ENCODE results near the gene TLN1. TPM values are rescaled to one million over a fixed set of nuclear protein-coding genes. Genes with fewer than 3 reads are reported as not detected.
A peak's percentile ranks its signal among the peaks of the same experiment; 100 is the strongest.

TLN1 gene
- polyA plus RNA-seq, 1 donor from 2014 or later, result 106 TPM

GRCh38 chr9:35743880-35744518 is 12.0 kb upstream of the TLN1 start:
- Mint-ChIP-seq H3K4me3 (peak overlapping the region in 1 of 4 donors; percentile 37), H3K27me3 (no peaks in the 10 kb centered on the region), H3K27ac (no peak overlapping the region), H3K9me3 (no peaks in the 10 kb centered on the region), H3K36me3 (peaks cover 6% of the 10 kb centered on the region), H3K4me1 (peaks cover 33 to 40% (median 39%) of the 10 kb centered on the region in 3 donors)

DNA sequence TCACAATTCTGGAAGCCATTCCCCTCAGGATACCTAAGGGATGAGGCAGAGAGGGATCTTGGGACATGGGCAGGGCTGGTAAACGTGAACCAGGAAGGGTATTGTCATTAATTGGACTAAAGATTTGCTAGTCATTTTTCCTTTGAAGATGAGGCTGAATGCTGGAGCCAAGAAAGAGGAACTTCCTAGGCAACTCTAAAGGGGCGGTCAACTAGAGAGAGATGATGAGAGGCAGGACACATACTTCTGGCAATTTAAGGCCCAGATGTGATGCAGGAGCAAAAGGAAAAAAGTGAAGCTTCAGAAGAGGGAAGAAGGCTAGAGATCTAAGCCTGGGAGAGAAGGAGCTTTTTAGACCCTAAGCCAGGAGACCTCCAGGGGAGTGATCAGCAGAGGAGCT is 11.5 kb upstream of the TLN1 start:
- Mint-ChIP-seq H3K9me3 (no peaks in the 10 kb centered on the region), H3K27me3 (no peaks in the 10 kb centered on the region), H3K27ac (no peak overlapping the region), H3K36me3 (peaks cover 6% of the 10 kb centered on the region), H3K4me1 (peaks cover 33 to 40% (median 36%) of the 10 kb centered on the region in 3 donors), H3K4me3 (peak overlapping the region in 1 of 4 donors; percentile 37)

DNA sequence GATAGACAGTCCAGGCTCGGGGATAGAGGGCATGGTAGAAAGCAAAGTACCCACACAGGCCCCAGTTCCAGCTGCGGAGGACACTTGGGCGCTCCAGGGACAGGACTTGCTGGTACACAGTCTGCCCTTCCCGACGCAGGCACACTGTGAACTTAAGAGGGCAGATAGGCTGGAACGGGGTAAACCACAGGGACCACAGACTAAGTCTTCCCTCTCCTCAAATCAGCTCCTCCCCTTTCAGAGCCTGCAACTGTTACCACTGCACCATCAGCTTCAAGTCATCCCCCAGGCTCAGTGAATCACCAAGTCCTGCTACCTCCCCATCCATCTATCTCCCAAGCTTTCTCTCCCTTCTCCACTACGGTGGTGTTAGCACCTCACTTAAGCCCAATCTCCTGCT is 9.7 kb upstream of the TLN1 start:
- Mint-ChIP-seq H3K27me3 (no peaks in the 10 kb centered on the region), H3K36me3 (peaks cover 6% of the 10 kb centered on the region), H3K27ac (peak overlapping the region in 1 of 3 donors; percentile 43)

DNA sequence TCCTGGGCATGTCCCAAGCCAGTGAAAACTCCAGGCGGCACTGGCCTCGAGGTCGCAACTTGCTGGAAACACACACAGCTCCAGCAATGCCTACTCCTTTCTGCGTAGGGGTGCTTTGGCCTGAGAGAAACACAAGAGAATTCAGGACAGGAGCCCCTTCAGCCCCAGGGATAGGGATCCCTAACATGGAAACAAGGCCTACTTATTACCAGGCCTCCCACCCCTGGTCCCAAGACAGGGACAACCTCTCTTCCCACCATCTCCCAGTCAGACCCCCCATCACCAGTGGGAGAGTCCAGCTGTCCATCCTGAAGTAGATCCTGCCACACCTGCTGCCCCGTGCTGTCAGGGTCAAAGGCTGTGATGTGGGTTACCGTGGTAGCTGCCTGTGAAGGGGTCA is 8.2 kb upstream of the TLN1 start:
- H3K4me3 Mint-ChIP-seq, result no peak overlapping the region
- H3K4me1 Mint-ChIP-seq, result peaks cover 6 to 14% (median 10%) of the 10 kb centered on the region in 3 donors
- no peak overlapping the region for H3K27ac Mint-ChIP-seq

More for the DNA sequence above, 9.7 kb upstream of the TLN1 start:
- Mint-ChIP-seq H3K9me3 (no peaks in the 10 kb centered on the region), H3K4me3 (no peak overlapping the region), H3K4me1 (peaks cover 17 to 25% (median 19%) of the 10 kb centered on the region in 3 donors)

DNA sequence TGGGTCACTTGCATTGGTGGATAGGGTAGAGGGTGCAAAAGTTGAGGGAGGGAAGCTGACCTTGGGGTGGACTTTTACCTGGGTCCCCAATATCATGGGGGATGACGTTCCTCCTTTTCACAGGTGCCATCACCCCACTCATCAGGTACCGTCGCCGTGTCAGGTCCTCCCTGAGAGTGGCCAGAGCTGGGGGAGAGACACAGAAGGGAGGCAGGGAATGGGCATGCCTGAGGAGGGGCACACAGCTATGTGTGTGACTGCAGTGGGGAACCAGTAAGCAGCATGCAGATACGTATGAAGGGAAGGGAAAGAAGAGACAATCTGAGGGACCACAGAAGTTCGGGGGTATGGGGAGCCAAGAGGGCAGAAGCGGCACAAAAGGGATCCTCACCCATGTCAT is 6.9 kb upstream of the TLN1 start:
- Mint-ChIP-seq H3K4me1 (peaks cover 6 to 12% (median 11%) of the 10 kb centered on the region in 3 donors), H3K36me3 (peaks cover 9% of the 10 kb centered on the region), H3K4me3 (no peak overlapping the region), H3K27ac (no peak overlapping the region), H3K9me3 (no peaks in the 10 kb centered on the region), H3K27me3 (no peaks in the 10 kb centered on the region)

More for the DNA sequence above, 8.2 kb upstream of the TLN1 start:
- H3K9me3 Mint-ChIP-seq, result no peaks in the 10 kb centered on the region
- no peaks in the 10 kb centered on the region for H3K27me3 Mint-ChIP-seq
- H3K36me3 Mint-ChIP-seq, result peaks cover 9% of the 10 kb centered on the region

DNA sequence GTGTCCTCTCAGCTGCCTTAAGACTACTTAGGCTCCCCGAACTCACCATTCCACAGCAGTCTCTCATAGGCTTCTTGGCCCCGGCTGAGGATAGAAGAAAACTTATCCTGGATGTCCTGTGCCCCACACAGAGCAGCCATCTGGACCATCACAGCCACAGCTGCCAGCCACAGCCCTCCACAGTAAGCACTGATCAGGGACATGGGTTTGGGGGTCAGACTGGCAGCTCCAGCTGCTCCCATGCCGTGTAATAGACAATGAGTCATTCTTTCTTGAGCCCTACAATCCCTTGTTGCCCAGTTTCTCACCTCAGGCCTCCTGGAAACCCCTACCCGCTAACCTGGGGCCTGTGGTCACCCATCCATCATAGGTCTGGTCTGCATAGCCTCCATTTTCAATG is 6.2 kb upstream of the TLN1 start:
- Mint-ChIP-seq H3K36me3 (peaks cover 6% of the 10 kb centered on the region), H3K27me3 (no peaks in the 10 kb centered on the region), H3K4me3 (peak overlapping the region in 1 of 4 donors; percentile 51), H3K9me3 (no peaks in the 10 kb centered on the region), H3K4me1 (peaks cover 4 to 13% (median 9%) of the 10 kb centered on the region in 3 donors), H3K27ac (peak overlapping the region in 1 of 3 donors; percentile 63)

GRCh38 chr9:35737143-35737542 is 5.1 kb upstream of the TLN1 start:
- Mint-ChIP-seq H3K4me3 (no peak overlapping the region), H3K27me3 (no peaks in the 10 kb centered on the region), H3K9me3 (no peaks in the 10 kb centered on the region), H3K4me1 (peaks cover 10 to 18% (median 11%) of the 10 kb centered on the region in 3 donors), H3K36me3 (peaks cover 6% of the 10 kb centered on the region), H3K27ac (no peak overlapping the region)

- H3K9me3 Mint-ChIP-seq, result no peaks in the 10 kb centered on the region
- H3K27ac Mint-ChIP-seq, result peak overlapping the region in 1 of 3 donors; percentile 14
- no peaks in the 10 kb centered on the region for H3K27me3 Mint-ChIP-seq
- peak overlapping the region in 2 of 4 donors; percentile 12 to 50 for H3K4me3 Mint-ChIP-seq
- H3K36me3 Mint-ChIP-seq, result peaks cover 6% of the 10 kb centered on the region
- H3K4me1 Mint-ChIP-seq, result peaks cover 14 to 18% (median 16%) of the 10 kb centered on the region in 3 donors
Measured at GRCh38 chr9:35736201-35736633, 4.2 kb upstream of the TLN1 start.

DNA sequence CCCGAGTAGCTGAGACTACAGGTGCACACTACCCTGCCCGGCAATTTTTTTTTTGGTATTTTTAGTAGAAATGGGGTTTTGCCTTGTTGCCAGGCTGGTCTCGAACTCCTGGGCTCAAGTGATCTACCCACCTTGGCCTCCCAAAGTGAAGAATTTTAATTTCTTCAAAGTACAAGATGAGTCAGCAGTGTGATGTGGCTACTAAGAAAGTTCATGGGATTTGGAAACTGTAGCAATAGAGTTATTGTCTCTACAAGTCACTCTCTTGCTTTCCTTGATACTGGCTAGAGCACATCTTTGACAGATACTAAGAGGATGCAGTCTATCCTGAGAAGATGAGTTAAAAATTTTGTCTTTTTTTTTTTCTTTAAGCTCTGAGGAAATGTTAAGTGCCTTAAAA is 2.1 kb upstream of the TLN1 start:
- Mint-ChIP-seq H3K9me3 (no peaks in the 10 kb centered on the region), H3K27ac (no peak overlapping the region), H3K36me3 (peaks cover 3% of the 10 kb centered on the region), H3K4me3 (peak overlapping the region in 1 of 4 donors; percentile 68), H3K27me3 (no peaks in the 10 kb centered on the region), H3K4me1 (peaks cover 20 to 26% (median 24%) of the 10 kb centered on the region in 3 donors)

DNA sequence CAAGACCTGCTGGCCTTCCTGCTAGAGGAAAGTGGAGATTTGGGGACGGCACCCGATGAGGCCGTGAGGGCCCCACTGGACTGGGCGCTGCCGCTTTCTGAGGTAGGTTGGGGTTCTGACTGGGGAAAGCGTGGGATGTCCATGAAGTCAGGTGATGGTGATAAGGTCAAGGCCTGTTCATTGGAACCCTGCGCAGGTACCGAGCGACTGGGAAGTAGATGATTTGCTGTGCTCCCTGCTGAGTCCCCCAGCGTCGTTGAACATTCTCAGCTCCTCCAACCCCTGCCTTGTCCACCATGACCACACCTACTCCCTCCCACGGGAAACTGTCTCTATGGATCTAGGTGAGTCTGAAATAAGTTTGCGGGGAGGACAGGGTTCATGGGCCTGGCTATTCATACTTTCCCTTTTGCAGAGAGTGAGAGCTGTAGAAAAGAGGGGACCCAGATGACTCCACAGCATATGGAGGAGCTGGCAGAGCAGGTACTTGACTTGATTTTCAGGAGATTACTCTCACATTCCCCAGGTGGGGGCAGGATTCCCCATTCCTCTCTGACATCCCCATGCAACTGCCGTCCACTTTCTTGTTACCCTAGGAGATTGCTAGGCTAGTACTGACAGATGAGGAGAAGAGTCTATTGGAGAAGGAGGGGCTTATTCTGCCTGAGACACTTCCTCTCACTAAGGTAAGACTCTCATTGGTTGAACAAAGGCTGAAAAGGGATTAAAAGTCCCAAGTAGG is 976 bp upstream of the TLN1 start:
- peaks cover 3% of the 10 kb centered on the region for H3K36me3 Mint-ChIP-seq
- peak overlapping the region in 1 of 3 donors; percentile 93 for H3K27ac Mint-ChIP-seq
- H3K4me3 Mint-ChIP-seq, result peak overlapping the region in 1 of 4 donors; percentile 92
- no peaks in the 10 kb centered on the region for H3K27me3 Mint-ChIP-seq
- H3K4me1 Mint-ChIP-seq, result peaks cover 20 to 26% (median 24%) of the 10 kb centered on the region in 3 donors
- H3K9me3 Mint-ChIP-seq, result no peaks in the 10 kb centered on the region

DNA sequence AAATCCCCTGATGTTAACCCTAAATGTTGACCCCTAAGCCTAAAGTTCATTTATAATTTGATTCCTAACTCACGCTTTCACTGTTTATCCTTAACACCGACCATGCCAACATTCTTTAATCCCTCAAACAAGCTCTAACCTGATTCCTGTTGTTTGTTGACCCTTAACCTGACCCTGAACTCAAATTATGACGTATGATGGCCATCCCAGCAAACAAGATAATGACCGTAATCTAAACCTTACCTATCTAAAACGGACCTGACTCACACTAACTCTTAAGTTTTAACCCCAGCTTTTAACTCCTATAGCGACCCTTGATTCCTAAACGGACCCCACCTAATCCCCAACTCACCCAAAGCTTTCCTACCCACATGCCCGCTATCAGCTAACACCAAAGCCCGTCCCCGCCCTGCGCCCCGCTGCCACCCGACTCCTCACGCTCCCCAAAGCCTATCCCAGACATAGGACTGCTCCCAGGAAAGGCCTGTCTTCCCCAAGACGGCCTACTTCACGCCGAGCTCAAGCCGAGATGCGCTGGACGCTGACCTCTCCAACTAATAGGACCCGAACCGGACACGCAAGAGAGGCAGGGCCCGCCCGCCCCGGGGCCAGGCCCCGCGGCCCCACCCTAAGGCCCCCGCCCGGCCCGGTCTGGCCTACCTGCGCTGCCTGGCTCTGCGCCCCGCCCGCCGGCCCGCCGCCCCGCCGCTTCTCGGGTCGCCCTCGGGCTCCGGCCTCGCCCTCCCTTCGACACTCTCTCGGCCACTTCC is 395 bp downstream of the TLN1 start:
- Mint-ChIP-seq H3K4me3 (peak overlapping the region in 1 of 4 donors; percentile 92), H3K9me3 (no peaks in the 10 kb centered on the region), H3K27ac (peak overlapping the region in 1 of 3 donors; percentile 93), H3K27me3 (no peaks in the 10 kb centered on the region), H3K36me3 (peaks cover 3% of the 10 kb centered on the region), H3K4me1 (peaks cover 27 to 33% (median 30%) of the 10 kb centered on the region in 3 donors)

- Mint-ChIP-seq H3K4me1 (peaks cover 28 to 37% (median 30%) of the 10 kb centered on the region in 3 donors), H3K27me3 (no peaks in the 10 kb centered on the region), H3K4me3 (peak overlapping the region in 1 of 4 donors; percentile 92), H3K9me3 (no peaks in the 10 kb centered on the region), H3K27ac (peak overlapping the region in 1 of 3 donors; percentile 47), H3K36me3 (peaks cover 2% of the 10 kb centered on the region)
Measured at GRCh38 chr9:35730486-35730854, 1.5 kb downstream of the TLN1 start.

- Mint-ChIP-seq H3K36me3 (no peaks in the 10 kb centered on the region), H3K4me3 (peak overlapping the region in 1 of 4 donors; percentile 92), H3K27ac (no peak overlapping the region), H3K27me3 (no peaks in the 10 kb centered on the region), H3K4me1 (peaks cover 27 to 37% (median 32%) of the 10 kb centered on the region in 3 donors), H3K9me3 (no peaks in the 10 kb centered on the region)
Measured at GRCh38 chr9:35729700-35730485, 2.1 kb downstream of the TLN1 start.

- Mint-ChIP-seq H3K27ac (no peak overlapping the region), H3K36me3 (no peaks in the 10 kb centered on the region), H3K4me3 (no peak overlapping the region), H3K4me1 (peaks cover 26 to 38% (median 37%) of the 10 kb centered on the region in 3 donors), H3K27me3 (no peaks in the 10 kb centered on the region), H3K9me3 (no peaks in the 10 kb centered on the region)
Measured at GRCh38 chr9:35729101-35729500, 2.9 kb downstream of the TLN1 start.
